Measurements from ENCODE around the gene ITPRID2. TPM values are rescaled to one million over a fixed set of nuclear protein-coding genes. Genes with fewer than 3 reads are reported as not detected.

The ITPRID2 gene
- total and polyA plus RNA-seq, 2 of the 8 experiments (the other 6 are each of a cell fraction or from before 2014, with no cell fraction given), result 1.9 to 12.6 TPM

- TF ChIP-seq PHF8 (conservative IDR thresholded peaks at IDR 0.05; ENCODE audit: low read depth, low read length) (no peak), SIN3A (conservative IDR thresholded peaks at IDR 0.05 in 1 of 2, IDR thresholded peaks at IDR 0.05 in 1 of 2; ENCODE audit: low read depth in 1 of 2, low read length in 2 of 2) (no peak)
Observed at GRCh38 chr2:181848261-181848886, 43.2 kb upstream of the ITPRID2 start (continued).

Data from H1 (cell line).